ENCODE data around the gene FOXP1. TPM values are rescaled to one million over a fixed set of nuclear protein-coding genes. Genes with fewer than 3 reads are reported as not detected.

Gene FOXP1
- total RNA-seq, 1 experiment from 2014 or later = 75.3 TPM

GRCh38 chr3:71045212-71045916 lies 538.2 kb downstream of the FOXP1 start:
- H2BK120ac ChIP-seq (ENCODE audit: low read depth, low read length, poor library complexity, severe bottlenecking) = no peak overlapping the region
- Mint-ChIP-seq H3K9me3 (no peaks in the 10 kb centered on the region), H3K4me1 (peaks cover 50% of the 10 kb centered on the region in 2 experiments), H3K4me3 (no peak overlapping the region), H3K36me3 (ENCODE audit: insufficient read depth in 1 of 3, low read depth in 3 of 3) (peaks cover 2 to 32% (median 23%) of the 10 kb centered on the region in 3 experiments; a peak in 6 of 7 replicates), H3K27me3 (ENCODE audit: low read depth) (no peaks in the 10 kb centered on the region), H3K27ac (no peak overlapping the region)
- no peak overlapping the region for H2BK20ac ChIP-seq (ENCODE audit: low read depth, low read length, poor library complexity, severe bottlenecking)
- no peak overlapping the region for H3K14ac ChIP-seq (ENCODE audit: insufficient read depth, low read length)
- TF ChIP-seq CTCF (conservative IDR thresholded peaks at IDR 0.05) = no peak
- H3K23ac ChIP-seq (ENCODE audit: insufficient read length, low read depth, low read length) = no peak overlapping the region
- no peak overlapping the region for H3K56ac ChIP-seq (ENCODE audit: insufficient read length, low read depth, low read length)
- H4K5ac ChIP-seq (ENCODE audit: insufficient read length, low read depth, low read length) = no peak overlapping the region
- H3K79me2 ChIP-seq (ENCODE audit: insufficient read depth, low read length) = no peaks in the 10 kb centered on the region
- no peak overlapping the region for H2AFZ ChIP-seq (ENCODE audit: low read length)
- H3K4me2 ChIP-seq (ENCODE audit: insufficient read depth, insufficient read length, low read length) = no peak overlapping the region
- DNase-seq = no peak
- H3K4me1 ChIP-seq (ENCODE audit: insufficient read depth, low read length) = peaks cover 22% of the 10 kb centered on the region
- no peak overlapping the region for H4K8ac ChIP-seq (replicated peaks; ENCODE audit: insufficient read length, low read depth, low read length)
- no peak overlapping the region for H4K91ac ChIP-seq (ENCODE audit: insufficient read length, low read depth, low read length)
- H2BK5ac ChIP-seq (ENCODE audit: insufficient read length, low read length) = no peak overlapping the region
- H2AK5ac ChIP-seq (ENCODE audit: insufficient read length, low read length) = no peak overlapping the region
- no peak overlapping the region for H3K18ac ChIP-seq (ENCODE audit: insufficient read length, low read depth, low read length)
- no peaks in the 10 kb centered on the region for H3K23me2 ChIP-seq (ENCODE audit: insufficient read length, low read depth, low read length, poor library complexity, severe bottlenecking)
- no peaks in the 10 kb centered on the region for H3K27me3 ChIP-seq (ENCODE audit: insufficient read depth, low read length)
- WGBS (ENCODE audit: extremely low coverage, insufficient read length, low lambda C conversion rate) = no CpG with 5 or more reads among the region's 5 CpGs
- no peak overlapping the region for H2BK12ac ChIP-seq (ENCODE audit: insufficient read length, low read depth, low read length)
- H4K20me1 ChIP-seq (ENCODE audit: control insufficient read depth, insufficient read depth, insufficient read length) = no peaks in the 10 kb centered on the region
- no peaks in the 10 kb centered on the region for H3K79me1 ChIP-seq (ENCODE audit: insufficient read depth, low read depth, low read length, poor library complexity, severe bottlenecking)
- H3K9ac ChIP-seq (ENCODE audit: extremely low read depth, insufficient read length, low read length) = no peak overlapping the region
- H3K27ac ChIP-seq (ENCODE audit: insufficient read length, low read depth, low read length) = no peak overlapping the region
- H3K4ac ChIP-seq (ENCODE audit: low read depth, low read length) = no peak overlapping the region
- no peak overlapping the region for H3T11ph ChIP-seq (ENCODE audit: low read length)
- no peak overlapping the region for H2BK15ac ChIP-seq (ENCODE audit: low read depth, low read length)
- no peaks in the 10 kb centered on the region for H3K9me3 ChIP-seq (ENCODE audit: control insufficient read depth, low read depth, low read length)

Measured in H9 (cell line).